ENCODE results near the gene TERT. TPM values are rescaled to one million over a fixed set of nuclear protein-coding genes. Genes with fewer than 3 reads are reported as not detected.

The TERT gene
- polyA plus RNA-seq, 1 donor from 2014 or later = not detected

DNA sequence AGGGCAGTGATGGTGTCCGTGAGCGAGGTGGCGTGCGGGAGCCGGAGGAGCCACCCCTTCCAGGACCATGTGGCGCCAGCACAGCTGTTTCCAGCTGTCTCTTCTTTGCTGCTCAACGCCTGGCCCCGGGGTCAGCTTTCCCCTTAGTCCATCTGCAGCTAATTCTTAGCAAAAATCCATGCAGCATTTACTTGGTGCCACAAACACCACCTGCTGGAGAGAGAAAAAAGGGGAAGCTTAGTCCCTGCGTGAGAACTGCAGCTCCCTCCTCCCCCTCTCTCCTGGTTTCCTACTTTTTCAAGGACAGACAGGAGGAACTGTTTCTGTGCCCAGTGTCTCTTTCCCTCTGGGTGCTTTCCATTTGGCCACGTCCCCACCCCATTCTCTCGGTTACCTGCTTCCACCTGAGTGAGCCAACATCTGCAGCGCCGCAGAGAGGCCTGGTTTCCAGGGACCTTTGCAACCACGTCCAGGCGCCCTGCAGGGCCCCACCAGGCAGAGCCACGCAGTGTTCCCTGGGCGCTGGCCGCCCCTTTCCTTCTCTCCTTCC lies 90.1 kb downstream of the TERT start:
- H3K4me3 ChIP-seq (ENCODE audit: low read length) = no peak overlapping the region
- no peak overlapping the region for H3K27ac ChIP-seq (ENCODE audit: low read length)
- no peaks in the 10 kb centered on the region for H3K9me3 ChIP-seq (ENCODE audit: low read length)
- H3F3A ChIP-seq (ENCODE audit: insufficient read depth, low read length, poor library complexity, severe bottlenecking) = no peaks in the 10 kb centered on the region
- no peaks in the 10 kb centered on the region for H3K9me2 ChIP-seq (ENCODE audit: insufficient read depth, low read length)
- TF ChIP-seq RAD21 (conservative IDR thresholded peaks at IDR 0.05) (peak; percentile 43), SMC3 (conservative IDR thresholded peaks at IDR 0.05; ENCODE audit: poor library complexity) (peak; percentile 52)
- TF ChIP-seq, protein P1, sequence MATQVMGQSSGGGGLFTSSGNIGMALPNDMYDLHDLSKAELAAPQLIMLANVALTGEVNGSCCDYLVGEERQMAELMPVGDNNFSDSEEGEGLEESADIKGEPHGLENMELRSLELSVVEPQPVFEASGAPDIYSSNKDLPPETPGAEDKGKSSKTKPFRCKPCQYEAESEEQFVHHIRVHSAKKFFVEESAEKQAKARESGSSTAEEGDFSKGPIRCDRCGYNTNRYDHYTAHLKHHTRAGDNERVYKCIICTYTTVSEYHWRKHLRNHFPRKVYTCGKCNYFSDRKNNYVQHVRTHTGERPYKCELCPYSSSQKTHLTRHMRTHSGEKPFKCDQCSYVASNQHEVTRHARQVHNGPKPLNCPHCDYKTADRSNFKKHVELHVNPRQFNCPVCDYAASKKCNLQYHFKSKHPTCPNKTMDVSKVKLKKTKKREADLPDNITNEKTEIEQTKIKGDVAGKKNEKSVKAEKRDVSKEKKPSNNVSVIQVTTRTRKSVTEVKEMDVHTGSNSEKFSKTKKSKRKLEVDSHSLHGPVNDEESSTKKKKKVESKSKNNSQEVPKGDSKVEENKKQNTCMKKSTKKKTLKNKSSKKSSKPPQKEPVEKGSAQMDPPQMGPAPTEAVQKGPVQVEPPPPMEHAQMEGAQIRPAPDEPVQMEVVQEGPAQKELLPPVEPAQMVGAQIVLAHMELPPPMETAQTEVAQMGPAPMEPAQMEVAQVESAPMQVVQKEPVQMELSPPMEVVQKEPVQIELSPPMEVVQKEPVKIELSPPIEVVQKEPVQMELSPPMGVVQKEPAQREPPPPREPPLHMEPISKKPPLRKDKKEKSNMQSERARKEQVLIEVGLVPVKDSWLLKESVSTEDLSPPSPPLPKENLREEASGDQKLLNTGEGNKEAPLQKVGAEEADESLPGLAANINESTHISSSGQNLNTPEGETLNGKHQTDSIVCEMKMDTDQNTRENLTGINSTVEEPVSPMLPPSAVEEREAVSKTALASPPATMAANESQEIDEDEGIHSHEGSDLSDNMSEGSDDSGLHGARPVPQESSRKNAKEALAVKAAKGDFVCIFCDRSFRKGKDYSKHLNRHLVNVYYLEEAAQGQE (IDR thresholded peaks at IDR 0.05; ENCODE audit: borderline replicate concordance) = no peak
- TF ChIP-seq, protein P2, sequence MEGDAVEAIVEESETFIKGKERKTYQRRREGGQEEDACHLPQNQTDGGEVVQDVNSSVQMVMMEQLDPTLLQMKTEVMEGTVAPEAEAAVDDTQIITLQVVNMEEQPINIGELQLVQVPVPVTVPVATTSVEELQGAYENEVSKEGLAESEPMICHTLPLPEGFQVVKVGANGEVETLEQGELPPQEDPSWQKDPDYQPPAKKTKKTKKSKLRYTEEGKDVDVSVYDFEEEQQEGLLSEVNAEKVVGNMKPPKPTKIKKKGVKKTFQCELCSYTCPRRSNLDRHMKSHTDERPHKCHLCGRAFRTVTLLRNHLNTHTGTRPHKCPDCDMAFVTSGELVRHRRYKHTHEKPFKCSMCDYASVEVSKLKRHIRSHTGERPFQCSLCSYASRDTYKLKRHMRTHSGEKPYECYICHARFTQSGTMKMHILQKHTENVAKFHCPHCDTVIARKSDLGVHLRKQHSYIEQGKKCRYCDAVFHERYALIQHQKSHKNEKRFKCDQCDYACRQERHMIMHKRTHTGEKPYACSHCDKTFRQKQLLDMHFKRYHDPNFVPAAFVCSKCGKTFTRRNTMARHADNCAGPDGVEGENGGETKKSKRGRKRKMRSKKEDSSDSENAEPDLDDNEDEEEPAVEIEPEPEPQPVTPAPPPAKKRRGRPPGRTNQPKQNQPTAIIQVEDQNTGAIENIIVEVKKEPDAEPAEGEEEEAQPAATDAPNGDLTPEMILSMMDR (IDR thresholded peaks at IDR 0.05; ENCODE audit: poor library complexity, severe bottlenecking) = peak; percentile 53
- H4K20me1 ChIP-seq (ENCODE audit: insufficient read depth) = no peaks in the 10 kb centered on the region
- no peak overlapping the region for H2AFZ ChIP-seq (ENCODE audit: low read depth, low read length)
- no peaks in the 10 kb centered on the region for H3K36me3 ChIP-seq (ENCODE audit: insufficient read depth, low read length)
- no peaks in the 10 kb centered on the region for H3K27me3 ChIP-seq (ENCODE audit: insufficient read depth, low read depth, low read length)
- no peak overlapping the region for H3K4me2 ChIP-seq (ENCODE audit: low read length)
- no peak overlapping the region for H3K9ac ChIP-seq (ENCODE audit: low read length)
- no peaks in the 10 kb centered on the region for H3K79me2 ChIP-seq (replicated peaks; ENCODE audit: insufficient read depth, low read length)

DNA sequence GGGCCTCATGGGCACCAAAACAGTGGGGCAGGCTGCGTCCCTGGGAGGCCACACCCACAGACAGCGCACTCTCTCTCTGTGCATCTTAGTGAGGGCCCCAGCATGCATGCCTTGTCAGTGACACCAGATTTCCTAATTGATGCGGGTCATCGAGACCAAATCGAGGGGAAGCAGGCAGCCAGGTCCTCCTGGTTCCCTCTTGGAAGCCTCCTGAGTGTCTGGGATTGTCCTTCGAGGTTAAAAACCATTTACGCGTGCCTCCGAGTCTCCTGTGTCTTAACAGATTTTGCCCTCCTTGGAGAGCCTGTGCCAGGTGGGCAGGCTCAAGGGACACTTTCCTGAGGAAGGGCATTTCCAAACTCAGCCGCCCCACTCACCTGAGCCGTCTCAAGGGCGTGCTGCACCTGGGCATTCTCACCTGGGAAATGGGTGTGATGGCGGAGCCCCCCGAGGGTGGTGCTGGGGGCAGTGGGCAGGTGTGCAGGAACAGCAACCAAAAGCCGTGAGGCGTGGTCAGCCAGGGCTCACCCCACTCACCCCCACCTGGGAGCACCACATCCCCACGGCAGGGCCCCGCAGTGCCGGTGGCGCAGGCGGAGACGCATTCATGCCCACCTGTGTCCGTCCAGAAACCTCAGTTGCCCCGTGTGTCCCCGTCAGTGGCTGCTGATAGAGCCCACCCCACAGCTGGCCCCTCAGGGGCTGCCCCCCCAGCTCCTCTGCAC lies 90.7 kb downstream of the TERT start:
- Histone ChIP-seq H3K27ac (ENCODE audit: low read length) (no peak overlapping the region), H3K4me2 (ENCODE audit: low read length) (no peak overlapping the region)

More for the DNA sequence above, 90.7 kb downstream of the TERT start:
- H3K36me3 ChIP-seq (ENCODE audit: insufficient read depth, low read length) = no peaks in the 10 kb centered on the region
- no peaks in the 10 kb centered on the region for H3K79me2 ChIP-seq (replicated peaks; ENCODE audit: insufficient read depth, low read length)
- no peak overlapping the region for H2AFZ ChIP-seq (ENCODE audit: low read depth, low read length)
- no peaks in the 10 kb centered on the region for H3K9me2 ChIP-seq (ENCODE audit: insufficient read depth, low read length)
- H3K9me3 ChIP-seq (ENCODE audit: low read length) = no peaks in the 10 kb centered on the region
- no peaks in the 10 kb centered on the region for H4K20me1 ChIP-seq (ENCODE audit: insufficient read depth)
- H3K9ac ChIP-seq (ENCODE audit: low read length) = no peak overlapping the region
- TF ChIP-seq, protein P1 (IDR thresholded peaks at IDR 0.05; ENCODE audit: borderline replicate concordance) = no peak
- no peak for TF ChIP-seq MXI1 (conservative IDR thresholded peaks at IDR 0.05; ENCODE audit: poor library complexity, severe bottlenecking)
- no peak for TF ChIP-seq RAD21 (conservative IDR thresholded peaks at IDR 0.05)
- H3K27me3 ChIP-seq (ENCODE audit: insufficient read depth, low read depth, low read length) = no peaks in the 10 kb centered on the region
- no peak overlapping the region for H3K4me3 ChIP-seq (ENCODE audit: low read length)
- H3F3A ChIP-seq (ENCODE audit: insufficient read depth, low read length, poor library complexity, severe bottlenecking) = no peaks in the 10 kb centered on the region

Data from neural cell (in vitro differentiated cells).